ENCODE data around the gene RTF2. TPM values are rescaled to one million over a fixed set of nuclear protein-coding genes. Genes with fewer than 3 reads are reported as not detected.
A peak's percentile ranks its signal among the peaks of the same experiment; 100 is the strongest.

Gene RTF2, protein sequence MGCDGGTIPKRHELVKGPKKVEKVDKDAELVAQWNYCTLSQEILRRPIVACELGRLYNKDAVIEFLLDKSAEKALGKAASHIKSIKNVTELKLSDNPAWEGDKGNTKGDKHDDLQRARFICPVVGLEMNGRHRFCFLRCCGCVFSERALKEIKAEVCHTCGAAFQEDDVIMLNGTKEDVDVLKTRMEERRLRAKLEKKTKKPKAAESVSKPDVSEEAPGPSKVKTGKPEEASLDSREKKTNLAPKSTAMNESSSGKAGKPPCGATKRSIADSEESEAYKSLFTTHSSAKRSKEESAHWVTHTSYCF
- total RNA-seq, result 10 to 100 TPM; 74.8 to 81.3 (median 79.7) TPM

DNA sequence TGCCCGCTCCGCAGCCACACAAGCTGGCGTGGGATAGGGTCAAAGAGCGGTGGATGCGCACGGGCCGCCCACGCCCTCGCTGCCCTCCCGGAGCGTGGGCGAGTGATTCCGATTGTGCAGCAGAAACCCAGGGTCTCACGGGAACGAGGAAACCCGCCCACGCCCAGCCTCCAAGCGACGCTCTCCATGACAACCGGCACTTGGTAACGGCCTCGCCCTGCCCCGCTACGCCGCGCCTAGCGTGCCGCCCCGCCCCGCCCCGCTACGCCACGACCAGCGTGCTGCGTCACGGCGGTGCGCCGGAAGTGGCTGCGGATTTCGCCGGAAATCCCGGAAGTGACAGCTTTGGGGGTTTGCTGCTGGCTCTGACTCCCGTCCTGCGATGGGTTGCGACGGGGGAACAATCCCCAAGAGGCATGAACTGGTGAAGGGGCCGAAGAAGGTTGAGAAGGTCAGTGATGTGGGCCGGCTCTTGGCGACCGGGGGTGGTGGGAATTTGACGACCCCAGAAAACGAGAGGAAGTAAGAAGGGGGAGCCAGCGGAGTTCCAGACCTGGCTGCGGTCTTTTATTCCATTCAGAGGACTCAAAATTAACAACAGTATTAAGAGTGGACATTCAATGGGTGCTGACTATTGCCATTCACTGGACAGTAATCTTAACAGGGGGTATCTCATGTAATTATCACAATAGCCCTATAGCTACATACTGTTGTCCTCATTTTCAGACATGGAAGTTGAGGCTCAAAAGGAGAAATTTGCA lies at the start of gene RTF2:
TSS of gene RTF2 (plus strand) at position 312 of the 761 bp plus-strand sequence. CDS start at position 383, 71 bp downstream.
- Mint-ChIP-seq H3K9me3 (no peaks in the 10 kb centered on the region), H3K4me3 (peak within 1 kb of the TSS; percentile 100), H3K27me3 (ENCODE audit: low read depth) (no peaks in the 10 kb centered on the region), H3K4me1 (ENCODE audit: low read depth) (peaks cover 40% of the 10 kb centered on the region), H3K36me3 (ENCODE audit: insufficient read depth) (peaks cover 8% of the 10 kb centered on the region)
- peak; percentile 98 to 99 for ATAC-seq
- peak; percentile 97 for DNase-seq

DNA sequence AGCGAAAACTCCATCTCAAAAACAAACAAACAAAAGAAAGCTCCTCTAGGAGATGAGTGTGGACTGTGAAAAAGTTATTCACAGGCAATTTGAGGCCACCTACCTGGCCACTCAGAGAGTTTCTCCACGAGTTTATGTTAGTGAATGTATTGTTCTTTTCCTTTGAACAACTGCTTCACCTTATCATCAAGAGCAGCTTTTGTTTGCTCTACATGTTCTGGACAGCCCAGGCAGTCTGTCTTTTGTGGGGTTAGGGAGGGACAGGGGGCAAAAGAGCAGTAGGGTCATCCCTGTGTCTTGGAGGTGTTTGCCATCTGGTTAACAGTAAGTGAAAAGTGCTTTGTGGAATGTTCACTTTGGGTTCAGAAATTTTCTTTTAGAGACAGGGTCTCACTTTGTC lies 48.4 kb upstream of the RTF2 start:
- Mint-ChIP-seq H3K4me1 (ENCODE audit: low read depth) (peaks cover 79% of the 10 kb centered on the region), H3K27me3 (ENCODE audit: low read depth) (no peaks in the 10 kb centered on the region), H3K4me3 (no peak overlapping the region), H3K36me3 (ENCODE audit: insufficient read depth) (peaks cover 4% of the 10 kb centered on the region), H3K9me3 (no peaks in the 10 kb centered on the region)
- ATAC-seq (no peak), DNase-seq (no peak)

DNA sequence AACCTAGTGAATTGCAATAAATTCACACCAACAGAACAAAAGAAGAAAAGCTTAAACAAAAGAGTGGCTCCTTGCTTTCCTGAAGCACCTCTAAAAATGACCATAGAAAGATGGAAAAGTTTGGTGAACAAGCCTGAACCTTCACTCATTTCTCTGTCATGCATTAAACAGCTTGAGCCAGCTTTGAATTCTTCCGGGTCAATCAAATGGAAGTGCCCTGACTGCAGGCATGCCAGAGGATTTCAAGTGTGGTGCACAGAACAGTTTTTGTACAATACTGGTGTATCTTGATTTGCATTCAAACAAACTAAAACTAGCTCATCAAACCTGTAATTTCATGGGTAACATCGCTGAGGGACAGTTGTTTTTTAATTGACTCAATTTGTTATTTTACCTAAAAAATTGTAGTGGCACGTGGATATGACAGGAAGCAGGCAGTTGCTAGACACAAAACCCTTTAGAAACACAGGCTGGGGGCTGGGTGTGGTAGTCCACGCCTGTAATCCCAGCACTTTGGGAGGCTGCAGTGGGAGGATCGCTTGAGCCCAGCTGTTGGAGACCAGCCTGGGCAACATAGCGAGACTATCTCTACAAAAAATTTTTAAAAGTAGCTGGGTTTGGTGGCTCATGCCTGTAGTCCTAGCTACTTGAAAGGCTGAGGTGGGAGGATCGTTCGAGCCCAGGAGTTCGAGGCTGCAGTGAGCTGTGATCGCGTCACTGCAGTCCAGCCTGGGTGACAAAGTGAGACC lies 47.3 kb upstream of the RTF2 start:
- Mint-ChIP-seq H3K4me3 (no peak overlapping the region), H3K4me1 (ENCODE audit: low read depth) (peaks cover 78% of the 10 kb centered on the region), H3K36me3 (ENCODE audit: insufficient read depth) (peaks cover 4% of the 10 kb centered on the region), H3K27me3 (ENCODE audit: low read depth) (no peaks in the 10 kb centered on the region), H3K9me3 (no peaks in the 10 kb centered on the region)
- ATAC-seq, result no peak
- DNase-seq, result no peak

DNA sequence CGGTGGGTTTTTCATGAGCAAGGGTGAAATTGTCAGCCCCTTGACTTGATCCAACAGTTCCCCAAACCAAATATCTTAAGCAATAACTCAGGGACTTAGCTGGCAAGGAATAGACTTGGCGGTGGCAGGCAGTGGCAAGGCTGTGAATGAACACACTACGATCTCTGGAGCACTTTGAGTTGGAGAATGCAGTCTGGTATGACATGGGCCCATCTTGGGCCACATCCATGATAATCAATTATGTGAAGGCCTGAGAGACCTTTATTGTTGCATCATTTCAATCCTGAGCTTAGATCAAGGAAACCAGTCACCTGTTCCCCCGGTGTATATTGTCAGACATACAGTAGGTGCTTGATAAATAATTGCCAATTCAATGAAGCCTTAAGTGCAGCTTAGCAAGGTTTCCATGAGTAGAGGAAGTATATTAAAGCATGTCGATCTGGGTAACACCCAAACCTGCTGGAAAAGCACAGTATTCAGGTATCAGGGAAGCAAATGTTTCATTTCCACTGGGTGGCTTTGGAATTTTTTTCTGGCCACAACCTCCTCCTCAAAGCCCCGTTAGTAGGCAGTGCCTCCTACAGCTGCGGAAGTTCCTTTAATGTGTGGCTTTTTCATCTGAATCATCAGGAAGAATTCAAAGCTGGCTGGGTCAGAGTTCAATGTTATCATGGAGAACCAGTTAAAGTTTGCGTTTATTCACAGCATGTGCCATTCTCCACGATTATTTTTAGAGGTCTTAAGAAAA lies 46.2 kb upstream of the RTF2 start:
- H3K4me3 Mint-ChIP-seq, result peak overlapping the region; percentile 6
- H3K27me3 Mint-ChIP-seq (ENCODE audit: low read depth), result no peaks in the 10 kb centered on the region
- peaks cover 3% of the 10 kb centered on the region for H3K36me3 Mint-ChIP-seq (ENCODE audit: insufficient read depth)
- no peaks in the 10 kb centered on the region for H3K9me3 Mint-ChIP-seq
- no peak for DNase-seq
- peaks cover 69% of the 10 kb centered on the region for H3K4me1 Mint-ChIP-seq (ENCODE audit: low read depth)
- no peak for ATAC-seq

DNA sequence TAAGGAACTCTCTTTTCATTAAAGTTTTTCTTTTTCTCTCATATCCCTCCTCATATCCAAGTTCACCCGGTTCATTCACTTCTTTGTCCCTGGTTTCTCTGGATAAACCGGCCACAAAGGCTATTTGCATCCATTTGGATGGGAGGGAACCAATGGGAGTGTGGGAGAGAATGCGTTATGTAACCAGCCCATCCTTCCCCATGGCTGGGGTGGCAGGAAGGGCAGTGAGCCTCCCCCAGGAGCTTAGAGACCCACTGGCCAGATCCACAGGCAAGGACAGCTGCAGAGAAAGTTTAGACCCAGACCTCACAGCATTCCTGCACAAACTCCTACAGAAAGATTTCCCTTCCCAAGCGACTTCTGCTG lies 45.6 kb upstream of the RTF2 start:
- DNase-seq (no peak), ATAC-seq (no peak)
- H3K27me3 Mint-ChIP-seq (ENCODE audit: low read depth), result no peaks in the 10 kb centered on the region
- H3K9me3 Mint-ChIP-seq, result no peaks in the 10 kb centered on the region
- peaks cover 68% of the 10 kb centered on the region for H3K4me1 Mint-ChIP-seq (ENCODE audit: low read depth)
- peaks cover under 1% of the 10 kb centered on the region for H3K36me3 Mint-ChIP-seq (ENCODE audit: insufficient read depth)
- peak overlapping the region; percentile 6 for H3K4me3 Mint-ChIP-seq

DNA sequence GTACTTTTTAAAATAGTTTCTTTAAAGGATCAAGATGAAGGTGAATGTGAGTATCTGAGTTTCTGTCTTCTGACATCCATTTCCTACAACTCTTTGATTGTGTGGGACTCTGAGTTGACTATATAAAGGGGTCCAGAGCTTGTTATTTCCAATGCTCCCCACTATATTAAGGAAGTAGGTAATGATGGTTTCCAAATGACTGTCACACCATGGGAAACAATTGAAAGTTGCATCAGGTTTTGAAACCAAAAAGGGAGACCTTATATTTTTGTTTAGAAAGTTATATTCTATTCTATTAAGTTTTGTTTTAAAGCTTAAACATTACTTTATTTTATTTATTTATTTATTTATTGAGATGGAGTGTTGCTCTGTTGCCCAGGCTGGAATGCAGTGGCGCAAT lies 45.2 kb upstream of the RTF2 start:
- H3K36me3 Mint-ChIP-seq (ENCODE audit: insufficient read depth), result no peaks in the 10 kb centered on the region
- no peak for ATAC-seq
- no peak for DNase-seq
- no peaks in the 10 kb centered on the region for H3K9me3 Mint-ChIP-seq
- H3K4me1 Mint-ChIP-seq (ENCODE audit: low read depth), result peaks cover 68% of the 10 kb centered on the region
- no peaks in the 10 kb centered on the region for H3K27me3 Mint-ChIP-seq (ENCODE audit: low read depth)
- no peak overlapping the region for H3K4me3 Mint-ChIP-seq

DNA sequence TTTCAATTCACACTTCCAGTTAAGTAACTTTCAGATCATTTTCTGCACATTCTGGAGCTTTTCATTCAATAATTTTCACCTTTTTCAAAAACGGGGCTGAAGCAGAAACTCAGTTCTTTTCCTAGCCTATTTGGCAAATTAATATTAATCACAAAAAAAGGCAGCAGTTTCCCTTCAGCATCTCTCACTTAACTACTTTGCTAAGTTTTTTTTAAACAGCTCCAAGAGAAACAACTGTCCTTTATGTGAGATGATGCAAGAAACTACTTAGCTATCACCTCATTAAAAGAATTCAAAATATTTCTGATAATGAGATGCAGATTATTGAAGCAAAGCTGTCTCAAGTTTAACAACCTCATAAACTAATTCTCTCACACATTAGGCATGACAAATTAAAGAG lies 44.5 kb upstream of the RTF2 start:
- peaks cover 68% of the 10 kb centered on the region for H3K4me1 Mint-ChIP-seq (ENCODE audit: low read depth)
- no peaks in the 10 kb centered on the region for H3K36me3 Mint-ChIP-seq (ENCODE audit: insufficient read depth)
- ATAC-seq (no peak), DNase-seq (no peak)
- H3K4me3 Mint-ChIP-seq, result no peak overlapping the region
- no peaks in the 10 kb centered on the region for H3K9me3 Mint-ChIP-seq
- H3K27me3 Mint-ChIP-seq (ENCODE audit: low read depth), result no peaks in the 10 kb centered on the region

DNA sequence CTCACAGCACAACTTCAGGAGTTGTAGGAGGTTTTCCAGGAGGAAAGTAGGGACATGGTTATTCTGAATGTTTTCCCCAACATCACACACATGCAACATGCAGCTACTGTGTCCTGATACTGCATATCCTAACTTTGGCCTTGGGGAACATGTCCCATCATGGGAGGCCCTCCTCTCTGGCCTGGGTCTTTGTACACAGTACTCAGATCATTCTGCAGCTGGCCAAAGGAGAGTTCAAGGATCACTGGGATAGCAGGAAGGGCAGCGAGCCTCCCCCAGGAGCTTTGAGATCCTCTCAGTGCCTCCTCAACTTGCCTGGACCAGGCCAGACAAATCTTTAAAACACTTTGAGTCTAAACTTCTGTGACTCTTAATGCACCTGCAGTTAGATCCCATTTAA lies 43.5 kb upstream of the RTF2 start:
- Mint-ChIP-seq H3K4me1 (ENCODE audit: low read depth) (peaks cover 72% of the 10 kb centered on the region), H3K9me3 (no peaks in the 10 kb centered on the region), H3K4me3 (no peak overlapping the region), H3K27me3 (ENCODE audit: low read depth) (no peaks in the 10 kb centered on the region), H3K36me3 (ENCODE audit: insufficient read depth) (no peaks in the 10 kb centered on the region)
- DNase-seq, result no peak
- no peak for ATAC-seq

DNA sequence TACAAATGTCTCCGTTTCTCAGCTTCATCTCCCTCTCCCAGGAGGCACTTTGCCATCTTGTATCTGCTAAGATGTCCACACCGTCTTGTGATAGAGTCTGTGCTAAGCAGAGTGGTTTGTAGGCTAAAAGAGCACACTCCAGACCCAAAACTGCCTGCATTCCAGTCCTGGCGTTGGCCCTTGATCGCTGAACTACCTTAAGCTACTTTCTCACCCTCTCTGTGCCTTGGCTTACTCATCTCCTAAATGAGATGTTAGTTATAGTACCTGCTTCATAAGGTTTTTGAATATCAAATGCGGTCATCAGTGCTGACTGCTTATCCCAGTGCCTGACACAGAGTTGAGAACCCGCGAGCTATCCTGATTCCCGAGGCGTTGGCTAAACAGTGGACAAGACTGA lies 42.4 kb upstream of the RTF2 start:
- Mint-ChIP-seq H3K4me1 (ENCODE audit: low read depth) (peaks cover 72% of the 10 kb centered on the region), H3K27me3 (ENCODE audit: low read depth) (no peaks in the 10 kb centered on the region), H3K36me3 (ENCODE audit: insufficient read depth) (peaks cover 2% of the 10 kb centered on the region), H3K4me3 (no peak overlapping the region), H3K9me3 (no peaks in the 10 kb centered on the region)
- DNase-seq, result no peak
- ATAC-seq, result no peak

DNA sequence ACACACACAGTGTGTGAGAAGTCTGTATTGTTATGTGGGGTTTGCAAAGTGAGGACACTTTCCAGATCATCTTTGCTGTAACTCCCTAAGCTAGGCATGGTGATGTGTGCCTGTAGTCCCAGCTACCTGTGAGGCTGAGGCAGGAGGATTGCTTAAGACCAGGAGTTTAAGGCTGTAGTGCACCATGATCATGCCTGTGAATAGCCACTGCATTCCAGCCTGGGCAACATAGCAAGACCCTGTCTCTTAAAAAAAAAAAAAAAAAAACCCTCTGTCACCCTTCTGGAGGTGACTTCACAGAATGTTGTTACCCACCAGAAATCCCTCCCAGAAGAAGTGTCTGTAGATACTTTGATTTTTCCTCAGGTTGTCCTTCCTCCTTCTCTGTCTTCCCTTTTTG lies 41.5 kb upstream of the RTF2 start:
- no peak overlapping the region for H3K4me3 Mint-ChIP-seq
- no peak for ATAC-seq
- H3K27me3 Mint-ChIP-seq (ENCODE audit: low read depth), result no peaks in the 10 kb centered on the region
- H3K36me3 Mint-ChIP-seq (ENCODE audit: insufficient read depth), result peaks cover 2% of the 10 kb centered on the region
- no peak for DNase-seq
- H3K9me3 Mint-ChIP-seq, result no peaks in the 10 kb centered on the region
- peaks cover 66% of the 10 kb centered on the region for H3K4me1 Mint-ChIP-seq (ENCODE audit: low read depth)

DNA sequence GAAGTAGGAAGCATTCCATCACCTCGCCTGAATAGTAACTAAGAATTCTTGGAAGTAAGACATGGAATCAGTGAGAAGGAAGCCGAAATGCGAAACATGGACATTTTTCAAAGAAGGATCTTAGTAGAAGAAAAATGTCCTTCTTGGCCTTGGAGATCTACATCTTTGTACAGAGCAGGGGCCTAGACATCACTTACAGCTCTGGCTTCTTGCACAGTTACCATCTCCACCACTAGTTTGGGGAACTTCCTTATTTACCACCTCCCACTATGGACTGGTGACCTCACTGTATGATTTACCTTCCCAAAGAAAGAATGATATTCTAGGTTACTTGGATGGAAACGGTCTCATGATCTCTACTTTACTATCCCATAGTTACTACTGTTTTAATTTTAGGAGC lies 40.6 kb upstream of the RTF2 start:
- ATAC-seq, result no peak
- H3K36me3 Mint-ChIP-seq (ENCODE audit: insufficient read depth), result peaks cover 2% of the 10 kb centered on the region
- H3K9me3 Mint-ChIP-seq, result no peaks in the 10 kb centered on the region
- peaks cover 60% of the 10 kb centered on the region for H3K4me1 Mint-ChIP-seq (ENCODE audit: low read depth)
- peak overlapping the region; percentile 14 for H3K4me3 Mint-ChIP-seq
- H3K27me3 Mint-ChIP-seq (ENCODE audit: low read depth), result no peaks in the 10 kb centered on the region
- no peak for DNase-seq

DNA sequence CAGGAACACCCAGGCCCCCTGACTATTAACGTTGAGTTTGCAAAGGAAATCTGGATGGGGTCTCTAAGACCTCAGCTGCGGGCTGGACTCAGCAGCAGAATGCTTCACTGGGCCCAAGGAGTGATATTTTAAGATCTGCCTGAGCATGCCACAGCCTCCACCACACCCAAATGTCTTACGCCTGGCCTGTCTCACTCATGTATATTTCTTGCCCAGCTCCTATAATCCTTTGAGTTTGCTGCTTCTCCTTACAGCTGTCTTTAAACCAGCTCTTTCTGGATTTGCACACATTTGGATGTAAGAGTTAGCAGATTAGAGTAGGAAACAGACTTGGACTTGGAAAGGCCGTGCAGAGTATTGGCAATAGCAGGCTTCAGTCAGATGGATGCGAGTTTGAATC lies 40.0 kb upstream of the RTF2 start:
- H3K27me3 Mint-ChIP-seq (ENCODE audit: low read depth), result no peaks in the 10 kb centered on the region
- H3K4me3 Mint-ChIP-seq, result peak overlapping the region; percentile 4
- peaks cover 2% of the 10 kb centered on the region for H3K36me3 Mint-ChIP-seq (ENCODE audit: insufficient read depth)
- no peak for DNase-seq
- peaks cover 61% of the 10 kb centered on the region for H3K4me1 Mint-ChIP-seq (ENCODE audit: low read depth)
- ATAC-seq, result no peak
- H3K9me3 Mint-ChIP-seq, result no peaks in the 10 kb centered on the region

DNA sequence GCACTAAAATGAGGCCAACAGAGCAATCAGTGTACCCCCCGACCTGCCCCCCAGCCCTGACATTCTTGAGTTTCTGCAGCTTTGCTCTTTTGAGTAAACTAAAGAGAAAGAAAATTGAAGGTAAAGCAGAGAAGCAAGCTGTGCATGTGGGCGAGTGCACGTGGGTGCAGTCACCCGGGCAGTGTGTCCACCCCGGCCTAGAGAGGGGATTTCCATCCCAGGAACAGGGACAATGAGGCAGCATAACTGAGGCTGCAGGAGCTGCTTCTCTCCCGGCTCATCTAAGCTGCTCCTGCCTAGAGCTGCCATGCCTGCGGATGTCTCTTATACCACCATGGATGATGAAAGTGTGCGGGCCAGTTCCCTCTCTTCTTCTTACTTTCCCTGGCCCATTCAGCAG lies 39.5 kb upstream of the RTF2 start:
- peaks cover 2% of the 10 kb centered on the region for H3K36me3 Mint-ChIP-seq (ENCODE audit: insufficient read depth)
- H3K4me1 Mint-ChIP-seq (ENCODE audit: low read depth), result peaks cover 66% of the 10 kb centered on the region
- H3K27me3 Mint-ChIP-seq (ENCODE audit: low read depth), result no peaks in the 10 kb centered on the region
- ATAC-seq (no peak), DNase-seq (no peak)
- peak overlapping the region; percentile 72 for H3K4me3 Mint-ChIP-seq
- no peaks in the 10 kb centered on the region for H3K9me3 Mint-ChIP-seq

DNA sequence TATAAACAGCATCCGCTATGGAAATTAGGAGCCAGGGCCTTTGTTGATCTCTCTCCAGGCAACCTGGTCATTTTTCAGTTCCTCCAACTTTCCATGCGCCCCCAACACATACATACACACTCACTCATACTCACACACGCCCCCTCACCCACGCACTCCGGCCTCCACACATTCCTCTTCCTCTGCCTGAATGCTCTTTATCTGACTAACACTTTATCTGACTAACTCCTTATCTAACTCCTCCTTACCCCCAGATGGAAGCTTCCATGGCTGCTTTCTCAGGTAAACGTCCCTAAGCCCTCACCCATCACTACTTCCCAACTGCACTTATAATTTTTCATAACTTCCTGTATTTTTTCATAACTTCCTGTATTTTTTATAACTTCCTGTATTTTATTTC lies 38.9 kb upstream of the RTF2 start:
- Mint-ChIP-seq H3K27me3 (ENCODE audit: low read depth) (no peaks in the 10 kb centered on the region), H3K9me3 (no peaks in the 10 kb centered on the region), H3K4me1 (ENCODE audit: low read depth) (peaks cover 69% of the 10 kb centered on the region), H3K36me3 (ENCODE audit: insufficient read depth) (peaks cover 2% of the 10 kb centered on the region), H3K4me3 (peak overlapping the region; percentile 72)
- ATAC-seq (peak; percentile 71 to 72), DNase-seq (peak; percentile 52)
